Ecto neural progenitor cell (in vitro differentiated cells): Measurements from ENCODE around the gene EPHB1.
"Not testable (repeated sequence)": the region's sequence is repeated elsewhere in the genome, so short reads cannot be mapped to it uniquely, and the experiment has no call there.

ENCODE experiments used
- DNase-seq: peaks from one replicate; pipeline ENCODE4 v3.0.0-alpha.2; 2018; ENCODE audit warnings: low spot score

The EPHB1 gene

GRCh38 chr3:135084976-135085375 lies 289.9 kb downstream of the EPHB1 start:
- DNase-seq, result no peak

GRCh38 chr3:135085652-135086436 lies 290.8 kb downstream of the EPHB1 start:
- DNase-seq, result no peak

GRCh38 chr3:135087782-135088181 lies 292.7 kb downstream of the EPHB1 start:
- DNase-seq, result no peak

- DNase-seq, result no peak
Measured at GRCh38 chr3:135089451-135089850, 294.4 kb downstream of the EPHB1 start.

GRCh38 chr3:135090020-135090717 lies 295.1 kb downstream of the EPHB1 start:
- no peak for DNase-seq

- DNase-seq, result no peak
Measured at GRCh38 chr3:135091946-135092345, 296.9 kb downstream of the EPHB1 start.

GRCh38 chr3:135093121-135093520 lies 298.1 kb downstream of the EPHB1 start:
- no peak for DNase-seq

- no peak for DNase-seq
Measured at GRCh38 chr3:135097276-135097946, 302.4 kb downstream of the EPHB1 start.

- no peak for DNase-seq
Measured at GRCh38 chr3:135099734-135100355, 304.8 kb downstream of the EPHB1 start.

GRCh38 chr3:135100366-135100765 lies 305.3 kb downstream of the EPHB1 start:
- DNase-seq, result no peak

GRCh38 chr3:135103917-135104316 lies 308.9 kb downstream of the EPHB1 start:
- no peak for DNase-seq

- DNase-seq, result peak; percentile 60
Measured at GRCh38 chr3:135106445-135106844, 311.4 kb downstream of the EPHB1 start.

- no peak for DNase-seq
Measured at GRCh38 chr3:135107043-135107442, 312.0 kb downstream of the EPHB1 start.

GRCh38 chr3:135109681-135110080 lies 314.6 kb downstream of the EPHB1 start:
- DNase-seq, result no peak

- not testable (repeated sequence) for DNase-seq
Measured at GRCh38 chr3:135114551-135114950, 319.5 kb downstream of the EPHB1 start.

- DNase-seq, result no peak
Measured at GRCh38 chr3:135117977-135118376, 322.9 kb downstream of the EPHB1 start.

- no peak for DNase-seq
Measured at GRCh38 chr3:135118792-135119191, 323.7 kb downstream of the EPHB1 start.

GRCh38 chr3:135125171-135125801 lies 330.2 kb downstream of the EPHB1 start:
- no peak for DNase-seq

GRCh38 chr3:135127946-135128470 lies 332.9 kb downstream of the EPHB1 start:
- no peak for DNase-seq

GRCh38 chr3:135128818-135129217 lies 333.8 kb downstream of the EPHB1 start:
- no peak for DNase-seq

GRCh38 chr3:135131290-135131689 lies 336.2 kb downstream of the EPHB1 start:
- no peak for DNase-seq
